Ishikawa (cell line): ENCODE measurements around the gene ADAMTS18.

ENCODE experiments used
- REST ChIP-seq: IDR thresholded peaks from 2 replicates; pipeline ENCODE4 v1.6.1; 2012; ENCODE audit warnings: low read depth, mild to moderate bottlenecking
- TEAD4 ChIP-seq: IDR thresholded peaks from 2 replicates; pipeline ENCODE4 v1.6.1; 2012
- YY1 ChIP-seq: IDR thresholded peaks from 2 replicates; pipeline ENCODE4 v1.6.1; 2012; ENCODE audit warnings: low read depth

GRCh38 chr16:77359065-77359502, 75.8 kb downstream of the ADAMTS18 start:
- TF ChIP-seq YY1 (no peak), TEAD4 (no peak), REST (no peak)
